ENCODE results near the gene MYO1D. TPM values are rescaled to one million over a fixed set of nuclear protein-coding genes. Genes with fewer than 3 reads are reported as not detected.
A peak's percentile ranks its signal among the peaks of the same experiment; 100 is the strongest.
"Not testable (repeated sequence)": the region's sequence is repeated elsewhere in the genome, so short reads cannot be mapped to it uniquely, and the experiment has no call there.

Gene MYO1D
- total RNA-seq (2022) (193 and 206 TPM in 2 replicates), Bru-seq, nascent RNA (percentile 95 among the genes with signal in this experiment), BruChase-seq, experiment 1, labeled RNA remaining after a 2-hour chase (percentile 90 among the genes with signal in this experiment), BruChase-seq, experiment 2, labeled RNA remaining after a 6-hour chase (percentile 89 among the genes with signal in this experiment)
- long read RNA-seq, full-length matches to known transcripts, result 84 of 188 reads
- long read RNA-seq, partial matches to known transcripts, result 68 of 188 reads
- long read RNA-seq, other reads (novel, unspliced or antisense), result 36 of 188 reads

DNA sequence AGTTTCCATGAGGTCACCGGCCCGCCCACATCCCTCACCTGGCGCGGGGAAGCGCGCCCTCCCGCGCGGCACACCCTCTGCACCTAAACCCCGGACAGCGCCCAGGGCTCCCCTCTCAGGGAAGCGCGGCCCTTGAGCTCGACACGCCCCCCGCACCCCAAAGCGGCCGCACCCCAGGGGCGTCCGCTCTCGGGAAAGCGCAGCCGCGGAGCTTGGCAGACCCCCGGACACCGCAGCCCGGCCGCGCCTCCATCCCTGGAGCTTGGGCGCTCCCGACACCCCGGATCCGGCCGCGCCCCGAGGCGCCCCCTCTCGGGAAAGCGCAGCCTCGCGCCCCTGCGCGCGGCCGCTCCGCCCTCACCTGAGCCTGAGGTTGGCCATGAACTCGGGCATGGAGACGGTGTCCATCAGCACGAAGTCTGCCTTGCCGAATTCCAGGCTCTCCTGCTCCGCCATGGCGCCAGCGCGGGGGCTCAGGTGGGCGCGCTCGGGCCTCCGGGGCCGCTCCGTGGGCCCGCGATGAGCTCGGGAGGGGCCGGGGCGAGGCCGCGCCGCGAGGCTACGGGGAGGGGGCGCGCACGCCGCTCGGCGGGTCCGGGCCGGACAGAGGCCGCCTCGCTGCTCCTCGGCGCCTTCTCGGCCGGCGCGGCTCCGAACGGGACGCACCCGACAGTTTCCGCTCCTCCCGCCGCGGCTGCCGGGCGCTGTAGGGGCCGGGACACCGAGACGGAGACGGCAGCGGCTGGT is at the start of gene MYO1D:
MYO1D (minus strand) TSS at position 708 of the 747 bp plus-strand sequence; CDS start at position 456, 252 bp downstream.
- Histone ChIP-seq H3K4me1 (peaks cover 22% of the 10 kb centered on the region), H3K27me3 (replicated peaks; ENCODE audit: control insufficient read depth, insufficient read depth, low read length) (no peaks in the 10 kb centered on the region), H3K4me3 (ENCODE audit: low read depth, low read length) (peak within 1 kb of the TSS; percentile 94), H3K36me3 (ENCODE audit: control insufficient read depth, insufficient read depth, low read length) (0 out of 2 replicates have a peak, but pooled peaks cover 3% of the 10 kb centered on the region), H3K9me3 (no peaks in the 10 kb centered on the region)
- POLR2A ChIA-PET, result interaction anchor here (0.5 to 2.3 kb wide), 9 partner anchors 15 to 390 kb away, joined by 3 to 7 read pairs (median 5); no protein-coding TSS in a partner anchor
- H3K27ac Mint-ChIP-seq (ENCODE audit: unreplicated experiment), result peak within 1 kb of the TSS; percentile 85
- TF ChIP-seq, protein P1, sequence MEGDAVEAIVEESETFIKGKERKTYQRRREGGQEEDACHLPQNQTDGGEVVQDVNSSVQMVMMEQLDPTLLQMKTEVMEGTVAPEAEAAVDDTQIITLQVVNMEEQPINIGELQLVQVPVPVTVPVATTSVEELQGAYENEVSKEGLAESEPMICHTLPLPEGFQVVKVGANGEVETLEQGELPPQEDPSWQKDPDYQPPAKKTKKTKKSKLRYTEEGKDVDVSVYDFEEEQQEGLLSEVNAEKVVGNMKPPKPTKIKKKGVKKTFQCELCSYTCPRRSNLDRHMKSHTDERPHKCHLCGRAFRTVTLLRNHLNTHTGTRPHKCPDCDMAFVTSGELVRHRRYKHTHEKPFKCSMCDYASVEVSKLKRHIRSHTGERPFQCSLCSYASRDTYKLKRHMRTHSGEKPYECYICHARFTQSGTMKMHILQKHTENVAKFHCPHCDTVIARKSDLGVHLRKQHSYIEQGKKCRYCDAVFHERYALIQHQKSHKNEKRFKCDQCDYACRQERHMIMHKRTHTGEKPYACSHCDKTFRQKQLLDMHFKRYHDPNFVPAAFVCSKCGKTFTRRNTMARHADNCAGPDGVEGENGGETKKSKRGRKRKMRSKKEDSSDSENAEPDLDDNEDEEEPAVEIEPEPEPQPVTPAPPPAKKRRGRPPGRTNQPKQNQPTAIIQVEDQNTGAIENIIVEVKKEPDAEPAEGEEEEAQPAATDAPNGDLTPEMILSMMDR (IDR thresholded peaks at IDR 0.05; ENCODE audit: insufficient read depth in 1 of 2, low read depth in 1 of 2, low read length in 1 of 2, severe bottlenecking in 1 of 2, unreplicated experiment in 1 of 2), result peak; percentile 62 to 63
- no TSS peak for BruUV-seq (replicated peaks)
- intact Hi-C loops (cut with micrococcal nuclease; ENCODE audit: unreplicated experiment), result loop anchor here (1.0 to 5.0 kb wide), 6 partner anchors 23 to 122 kb away; partner anchors contain the start of gene TMEM98
- no peaks in the 10 kb centered on the region for H3K9me3 Mint-ChIP-seq (ENCODE audit: unreplicated experiment)
- peak within 1 kb of the TSS; percentile 94 for H3K4me3 Mint-ChIP-seq (ENCODE audit: unreplicated experiment)
- peak; percentile 87 to 88 for DNase-seq
- peaks cover 26% of the 10 kb centered on the region for H3K4me1 Mint-ChIP-seq (ENCODE audit: low read depth, unreplicated experiment)
- CTCF ChIA-PET, result interaction anchor here (0.7 to 3.8 kb wide), 35 partner anchors 10 to 895 kb away, joined by 3 to 80 read pairs (median 5); no protein-coding TSS in a partner anchor
- peaks cover 29% of the 10 kb centered on the region for H3K36me3 Mint-ChIP-seq (ENCODE audit: insufficient read depth, unreplicated experiment)
- no peaks in the 10 kb centered on the region for H3K27me3 Mint-ChIP-seq (ENCODE audit: insufficient read depth, unreplicated experiment)

GRCh38 chr17:32926183-32926582 is 49.3 kb upstream of the MYO1D start:
- Histone ChIP-seq H3K9me3 (no peaks in the 10 kb centered on the region), H3K4me1 (peaks cover 23% of the 10 kb centered on the region), H3K27me3 (replicated peaks; ENCODE audit: control insufficient read depth, insufficient read depth, low read length) (no peaks in the 10 kb centered on the region), H3K4me3 (ENCODE audit: low read depth, low read length) (no peak overlapping the region), H3K36me3 (ENCODE audit: control insufficient read depth, insufficient read depth, low read length) (no peaks in the 10 kb centered on the region; the same call in 1 of the 2 replicates)
- no peak overlapping the region for H3K4me3 Mint-ChIP-seq (ENCODE audit: unreplicated experiment)
- H3K27me3 Mint-ChIP-seq (ENCODE audit: insufficient read depth, unreplicated experiment), result no peaks in the 10 kb centered on the region
- no peaks in the 10 kb centered on the region for H3K4me1 Mint-ChIP-seq (ENCODE audit: low read depth, unreplicated experiment)
- ChIA-PET CTCF (interaction anchor here (1.1 kb wide), 1 partner anchor 49 kb away, joined by 3 read pairs; no protein-coding TSS in a partner anchor), POLR2A (no interaction called here)
- no peaks in the 10 kb centered on the region for H3K9me3 Mint-ChIP-seq (ENCODE audit: unreplicated experiment)
- H3K36me3 Mint-ChIP-seq (ENCODE audit: insufficient read depth, unreplicated experiment), result peaks cover 4% of the 10 kb centered on the region
- no TSS peak for BruUV-seq (replicated peaks)
- intact Hi-C loops (cut with micrococcal nuclease; ENCODE audit: unreplicated experiment), result loop anchor here (2.0 to 5.0 kb wide), 3 partner anchors 15 to 144 kb away; partner anchors contain the start of gene MYO1D
- TF ChIP-seq, protein P1 (IDR thresholded peaks at IDR 0.05; ENCODE audit: insufficient read depth in 1 of 2, low read depth in 1 of 2, low read length in 1 of 2, severe bottlenecking in 1 of 2, unreplicated experiment in 1 of 2), result no peak
- H3K27ac Mint-ChIP-seq (ENCODE audit: unreplicated experiment), result no peak overlapping the region
- no peak for DNase-seq

DNA sequence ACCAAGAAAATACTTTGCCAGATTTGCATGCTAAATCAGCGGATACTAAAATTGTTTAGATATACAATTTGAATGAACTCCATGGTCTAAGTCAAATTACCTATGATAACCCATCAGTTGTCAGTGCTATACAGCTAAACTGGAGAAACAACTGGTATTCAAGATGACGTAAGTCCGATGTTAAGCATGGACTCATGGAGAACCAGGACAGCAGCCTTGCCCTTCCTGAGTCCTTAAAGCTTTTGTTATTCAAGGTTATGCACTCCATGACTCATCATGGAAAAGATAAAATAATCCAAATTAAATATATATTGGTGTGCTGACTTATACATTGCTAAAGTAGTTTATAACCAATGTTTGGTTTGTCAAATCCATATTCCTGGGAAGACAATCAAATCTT is 47.0 kb upstream of the MYO1D start:
- H3K9me3 ChIP-seq; H3K36me3 Mint-ChIP-seq (ENCODE audit: insufficient read depth, unreplicated experiment); H3K4me3 ChIP-seq (ENCODE audit: low read depth, low read length); DNase-seq; BruUV-seq (replicated peaks); CTCF ChIA-PET; intact Hi-C loops (cut with micrococcal nuclease; ENCODE audit: unreplicated experiment); H3K36me3 ChIP-seq (ENCODE audit: control insufficient read depth, insufficient read depth, low read length); H3K4me3 Mint-ChIP-seq (ENCODE audit: unreplicated experiment); H3K27ac Mint-ChIP-seq (ENCODE audit: unreplicated experiment); H3K4me1 Mint-ChIP-seq (ENCODE audit: low read depth, unreplicated experiment); H3K9me3 Mint-ChIP-seq (ENCODE audit: unreplicated experiment); H3K27me3 Mint-ChIP-seq (ENCODE audit: insufficient read depth, unreplicated experiment); H3K27me3 ChIP-seq (replicated peaks; ENCODE audit: control insufficient read depth, insufficient read depth, low read length); POLR2A ChIA-PET: not testable (repeated sequence)
- peaks cover 14% of the 10 kb centered on the region for H3K4me1 ChIP-seq
